Thoracic aorta (tissue), 2 donors: ENCODE results near the gene XRCC3. TPM values are rescaled to one million over a fixed set of nuclear protein-coding genes. Genes with fewer than 3 reads are reported as not detected.

ENCODE experiments used
- ATAC-seq: fragments of 150-250 bp; one replicate; pipeline ENCODE4 v1.8.0; 2017; ENCODE audit warnings: low read depth; ENCODE audit not compliant: insufficient number of reproducible peaks, low FRiP score
- DNase-seq: peaks from one replicate; pipeline ENCODE4 v3.0.0-alpha.2; 2020; ENCODE audit warnings: low spot score
- H3K27ac ChIP-seq, 2 donors: fragments of 200-600 bp; sonication (generic); 1 replicate in 1 of 2; 2 replicates in 1 of 2; pipeline ENCODE4 v1.5.1; 2016; ENCODE audit warnings: mild to moderate bottlenecking in 2 of 2, moderate library complexity in 2 of 2
- H3K27me3 ChIP-seq: fragments of 200-600 bp; sonication (generic); replicated peaks from 2 replicates; pipeline ENCODE4 v1.6.0; 2016; ENCODE audit warnings: mild to moderate bottlenecking; ENCODE audit not compliant: insufficient read depth
- H3K36me3 ChIP-seq: fragments of 200-600 bp; sonication (generic); one replicate; pipeline ENCODE4 v1.5.1; 2016
- H3K4me1 ChIP-seq, 2 donors: fragments of 200-600 bp; sonication (generic); 1 replicate in 1 of 2; 2 replicates in 1 of 2; pipeline versions ENCODE4 v1.5.1 to v1.6.0; 2016; ENCODE audit warnings: low read depth in 2 of 2, mild to moderate bottlenecking in 1 of 2; ENCODE audit not compliant: control insufficient read depth in 1 of 2
- H3K4me3 ChIP-seq: fragments of 200-600 bp; sonication (generic); 2 replicates; pipeline ENCODE4 v1.5.1; 2016; ENCODE audit warnings: mild to moderate bottlenecking
- H3K9me3 ChIP-seq: fragments of 200-600 bp; sonication (generic); 2 replicates; pipeline ENCODE4 v1.5.1; 2016
- total RNA-seq, 2 donors: library from RNA; depleted of rRNA; stranded (reverse); fragments of >200 nt; gene quantifications; one replicate each; pipeline versions ENCODE4 v1.1.0 to v1.2.3, GENCODE V29; 2016
- TF ChIP-seq, protein P1 (sequence below): fragments of 200-600 bp; sonication (generic); IDR thresholded peaks from one replicate; pipeline ENCODE4 v1.5.1; 2019; ENCODE audit warnings: antibody characterized with exemption

Gene XRCC3
- total RNA-seq, 2 donors from 2014 or later = 8.4 to 18.5 TPM

DNA sequence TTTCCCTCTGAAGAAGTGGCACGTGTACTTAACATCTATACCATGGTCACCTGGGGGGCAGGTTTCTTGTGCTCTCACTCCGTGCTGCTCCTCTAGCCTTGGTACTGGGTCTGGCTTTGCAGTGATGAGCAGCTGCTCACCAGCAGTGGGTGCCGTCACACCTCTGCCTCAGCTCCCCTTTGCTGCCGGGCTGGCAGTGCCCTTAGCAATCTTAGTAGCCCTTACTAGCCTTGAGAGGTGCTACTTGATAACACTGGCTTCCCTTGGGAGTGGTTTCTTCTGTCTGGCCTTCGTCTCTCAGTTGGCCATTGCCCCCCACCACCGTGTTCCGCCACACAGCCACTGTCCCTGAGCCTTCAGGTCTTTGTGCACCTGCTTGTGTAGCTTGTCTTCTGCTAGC lies 63.7 kb downstream of the XRCC3 start:
- peaks cover 21% of the 10 kb centered on the region for H3K36me3 ChIP-seq
- H3K4me3 ChIP-seq = no peak overlapping the region
- peaks cover 25 to 54% of the 10 kb centered on the region in 2 donors for H3K4me1 ChIP-seq
- ATAC-seq (no peak), DNase-seq (no peak)
- TF ChIP-seq, protein P1, sequence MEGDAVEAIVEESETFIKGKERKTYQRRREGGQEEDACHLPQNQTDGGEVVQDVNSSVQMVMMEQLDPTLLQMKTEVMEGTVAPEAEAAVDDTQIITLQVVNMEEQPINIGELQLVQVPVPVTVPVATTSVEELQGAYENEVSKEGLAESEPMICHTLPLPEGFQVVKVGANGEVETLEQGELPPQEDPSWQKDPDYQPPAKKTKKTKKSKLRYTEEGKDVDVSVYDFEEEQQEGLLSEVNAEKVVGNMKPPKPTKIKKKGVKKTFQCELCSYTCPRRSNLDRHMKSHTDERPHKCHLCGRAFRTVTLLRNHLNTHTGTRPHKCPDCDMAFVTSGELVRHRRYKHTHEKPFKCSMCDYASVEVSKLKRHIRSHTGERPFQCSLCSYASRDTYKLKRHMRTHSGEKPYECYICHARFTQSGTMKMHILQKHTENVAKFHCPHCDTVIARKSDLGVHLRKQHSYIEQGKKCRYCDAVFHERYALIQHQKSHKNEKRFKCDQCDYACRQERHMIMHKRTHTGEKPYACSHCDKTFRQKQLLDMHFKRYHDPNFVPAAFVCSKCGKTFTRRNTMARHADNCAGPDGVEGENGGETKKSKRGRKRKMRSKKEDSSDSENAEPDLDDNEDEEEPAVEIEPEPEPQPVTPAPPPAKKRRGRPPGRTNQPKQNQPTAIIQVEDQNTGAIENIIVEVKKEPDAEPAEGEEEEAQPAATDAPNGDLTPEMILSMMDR = no peak
- no peaks in the 10 kb centered on the region for H3K9me3 ChIP-seq
- H3K27ac ChIP-seq = peak overlapping the region in 1 of 2 donors; percentile 58
- no peaks in the 10 kb centered on the region for H3K27me3 ChIP-seq

DNA sequence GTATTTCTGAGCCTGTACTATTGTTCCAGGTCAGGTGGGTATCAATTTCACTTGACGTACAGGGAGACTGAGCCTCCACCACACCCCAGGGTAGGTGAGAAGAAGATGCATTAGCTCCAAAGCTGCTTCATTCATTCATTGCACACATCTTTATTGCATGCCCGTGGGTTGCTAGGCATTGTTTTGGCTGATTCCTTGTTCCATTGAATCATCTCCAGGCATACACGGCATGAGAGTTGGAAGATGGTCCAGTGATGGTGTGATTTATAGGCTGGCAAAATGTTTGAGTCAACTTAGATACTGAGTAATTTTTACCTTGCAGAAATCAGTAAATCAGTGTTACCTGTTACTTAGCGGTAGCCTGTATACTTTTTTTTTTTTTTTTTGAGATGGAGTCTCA lies 65.0 kb downstream of the XRCC3 start:
- ATAC-seq (no peak), DNase-seq (no peak)
- Histone ChIP-seq H3K27ac (no peak overlapping the region), H3K4me3 (no peak overlapping the region), H3K4me1 (peaks cover 25 to 55% of the 10 kb centered on the region in 2 donors), H3K36me3 (peaks cover 9% of the 10 kb centered on the region), H3K27me3 (no peaks in the 10 kb centered on the region), H3K9me3 (no peaks in the 10 kb centered on the region)
- TF ChIP-seq, protein P1 = no peak

DNA sequence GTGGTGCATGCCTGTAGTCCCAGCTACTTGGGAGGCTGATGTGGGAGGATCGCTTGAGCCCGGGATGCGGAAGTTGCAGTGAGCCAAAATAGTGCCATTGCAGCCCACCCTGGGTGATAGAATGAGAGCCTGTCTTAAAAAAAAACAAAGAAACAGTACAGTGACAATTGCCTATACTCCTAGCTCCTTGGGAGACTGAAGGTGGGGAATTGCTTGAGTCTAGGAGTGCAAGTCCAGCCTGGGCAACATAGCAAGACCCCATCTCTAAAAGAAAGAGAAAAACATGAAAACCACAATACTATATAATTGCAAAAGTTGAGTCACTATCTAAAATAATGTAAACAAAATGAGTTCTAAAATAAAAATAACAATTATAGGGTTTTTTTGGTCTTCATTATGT lies 66.2 kb downstream of the XRCC3 start:
- DNase-seq (no peak), ATAC-seq (no peak)
- TF ChIP-seq, protein P1 = no peak
- Histone ChIP-seq H3K27me3 (no peaks in the 10 kb centered on the region), H3K9me3 (no peaks in the 10 kb centered on the region), H3K4me1 (peaks cover 23 to 54% of the 10 kb centered on the region in 2 donors), H3K27ac (no peak overlapping the region), H3K36me3 (no peaks in the 10 kb centered on the region), H3K4me3 (no peak overlapping the region)

Other genes starting within 250 kb of the XRCC3 start
- gene CKB, start 192.6 kb downstream of the XRCC3 start, total RNA-seq = 100 to 1,000 TPM; 109 to 159 TPM
- gene TRMT61A, start 186.3 kb downstream of the XRCC3 start, total RNA-seq = 10 to 100 TPM; 18.6 to 18.8 TPM
- gene BAG5, start 152.8 kb downstream of the XRCC3 start, total RNA-seq = 10 to 100 TPM; 21.0 to 34.9 TPM
- 10 to 100 TPM in 1 of 2 donors, 1 to 10 TPM in 1; 8.0 to 17.6 TPM for gene COA8, start 152.5 kb downstream of the XRCC3 start, total RNA-seq
- gene KLC1, start 86.2 kb downstream of the XRCC3 start, total RNA-seq = 100 to 1,000 TPM; 545 to 588 TPM
- gene ZFYVE21, start 359 bp upstream of the XRCC3 start, total RNA-seq = 100 to 1,000 TPM in 1 of 2 donors, 10 to 100 TPM in 1; 97.1 to 159 TPM
- gene PPP1R13B, start 132.1 kb upstream of the XRCC3 start, total RNA-seq = 10 to 100 TPM; 10.7 to 15.3 TPM
- 10 to 100 TPM in 1 of 2 donors, not detected in 1; 12.0 TPM for gene TDRD9, start 213.0 kb upstream of the XRCC3 start, total RNA-seq
- not detected for gene RD3L, start 227.1 kb upstream of the XRCC3 start, total RNA-seq